Stimulated activated memory B cell treated with anti-CD40 and anti-IgM and Interleukin-4, amounts not matched to agents 10 μg/mL and 1 μg/mL and 100 μg/mL, for 72 hours (primary cell): Measurements from ENCODE around the gene SCNN1B.
"Not testable (repeated sequence)": the region's sequence is repeated elsewhere in the genome, so short reads cannot be mapped to it uniquely, and the experiment has no call there.

ENCODE experiments used
- ATAC-seq: fragments of 150-1000 bp; cut with Tn5 transposase; 2 replicates; pipeline ENCODE4 v1.10.0; 2021
- H3K27ac Mint-ChIP-seq: one replicate; pipeline ENCODE4 v1.8.0; 2022; ENCODE audit warnings: mild to moderate bottlenecking, mixed read lengths
- H3K27me3 Mint-ChIP-seq: one replicate; pipeline ENCODE4 v1.8.0; 2022; ENCODE audit warnings: mixed read lengths
- H3K36me3 Mint-ChIP-seq: one replicate; pipeline ENCODE4 v1.8.0; 2022; ENCODE audit warnings: mixed read lengths
- H3K4me1 Mint-ChIP-seq: one replicate; pipeline ENCODE4 v1.8.0; 2022; ENCODE audit warnings: mixed read lengths
- H3K4me3 Mint-ChIP-seq: one replicate; pipeline ENCODE4 v1.8.0; 2022; ENCODE audit warnings: mild to moderate bottlenecking, moderate library complexity, mixed read lengths
- H3K9me3 Mint-ChIP-seq: one replicate; pipeline ENCODE4 v1.8.0; 2022; ENCODE audit warnings: mixed read lengths

SCNN1B gene

GRCh38 chr16:23389201-23389600, 87.1 kb downstream of the SCNN1B start:
- H3K9me3 Mint-ChIP-seq = no peaks in the 10 kb centered on the region
- ATAC-seq = no peak
- peaks cover 44% of the 10 kb centered on the region for H3K36me3 Mint-ChIP-seq
- no peak overlapping the region for H3K4me3 Mint-ChIP-seq
- H3K27me3 Mint-ChIP-seq = no peaks in the 10 kb centered on the region
- no peaks in the 10 kb centered on the region for H3K4me1 Mint-ChIP-seq
- H3K27ac Mint-ChIP-seq = no peak overlapping the region

GRCh38 chr16:23389936-23390335, 87.8 kb downstream of the SCNN1B start:
- H3K27ac Mint-ChIP-seq, H3K4me1 Mint-ChIP-seq, H3K27me3 Mint-ChIP-seq, H3K4me3 Mint-ChIP-seq, H3K9me3 Mint-ChIP-seq, ATAC-seq: not testable (repeated sequence)
- H3K36me3 Mint-ChIP-seq = peaks cover 44% of the 10 kb centered on the region

- no peaks in the 10 kb centered on the region for H3K9me3 Mint-ChIP-seq
- H3K4me1 Mint-ChIP-seq = no peaks in the 10 kb centered on the region
- no peak overlapping the region for H3K4me3 Mint-ChIP-seq
- H3K27me3 Mint-ChIP-seq = no peaks in the 10 kb centered on the region
- H3K27ac Mint-ChIP-seq = no peak overlapping the region
- peaks cover 44% of the 10 kb centered on the region for H3K36me3 Mint-ChIP-seq
- ATAC-seq = no peak
Measured at GRCh38 chr16:23391381-23392222, 89.5 kb downstream of the SCNN1B start.

- H3K4me3 Mint-ChIP-seq = no peak overlapping the region
- H3K36me3 Mint-ChIP-seq = peaks cover 48% of the 10 kb centered on the region
- no peak overlapping the region for H3K27ac Mint-ChIP-seq
- no peak for ATAC-seq
- peaks cover 2% of the 10 kb centered on the region for H3K4me1 Mint-ChIP-seq
- H3K9me3 Mint-ChIP-seq = no peaks in the 10 kb centered on the region
- no peaks in the 10 kb centered on the region for H3K27me3 Mint-ChIP-seq
Measured at GRCh38 chr16:23392223-23392600, 90.1 kb downstream of the SCNN1B start.

GRCh38 chr16:23394141-23394831, 92.2 kb downstream of the SCNN1B start:
- Mint-ChIP-seq H3K9me3 (no peaks in the 10 kb centered on the region), H3K36me3 (peaks cover 55% of the 10 kb centered on the region), H3K27ac (no peak overlapping the region), H3K4me3 (no peak overlapping the region), H3K4me1 (peaks cover 8% of the 10 kb centered on the region), H3K27me3 (no peaks in the 10 kb centered on the region)
- no peak for ATAC-seq

- Mint-ChIP-seq H3K4me3 (no peak overlapping the region), H3K27me3 (no peaks in the 10 kb centered on the region), H3K9me3 (no peaks in the 10 kb centered on the region), H3K36me3 (peaks cover 60% of the 10 kb centered on the region), H3K4me1 (peaks cover 8% of the 10 kb centered on the region), H3K27ac (no peak overlapping the region)
- ATAC-seq = no peak
Measured at GRCh38 chr16:23395732-23396131, 93.6 kb downstream of the SCNN1B start.

GRCh38 chr16:23397464-23397863, 95.4 kb downstream of the SCNN1B start:
- Mint-ChIP-seq H3K36me3 (peaks cover 56% of the 10 kb centered on the region), H3K27ac (no peak overlapping the region), H3K9me3 (no peaks in the 10 kb centered on the region), H3K27me3 (no peaks in the 10 kb centered on the region), H3K4me3 (no peak overlapping the region), H3K4me1 (peaks cover 8% of the 10 kb centered on the region)
- no peak for ATAC-seq

- Mint-ChIP-seq H3K9me3 (no peaks in the 10 kb centered on the region), H3K27ac (no peak overlapping the region), H3K4me3 (no peak overlapping the region), H3K4me1 (peaks cover 8% of the 10 kb centered on the region), H3K36me3 (peaks cover 68% of the 10 kb centered on the region), H3K27me3 (no peaks in the 10 kb centered on the region)
- ATAC-seq = no peak
Measured at GRCh38 chr16:23398987-23399805, 97.1 kb downstream of the SCNN1B start.

GRCh38 chr16:23400447-23400846, 98.3 kb downstream of the SCNN1B start:
- ATAC-seq, H3K9me3 Mint-ChIP-seq, H3K27ac Mint-ChIP-seq, H3K4me1 Mint-ChIP-seq, H3K4me3 Mint-ChIP-seq, H3K27me3 Mint-ChIP-seq: not testable (repeated sequence)
- peaks cover 77% of the 10 kb centered on the region for H3K36me3 Mint-ChIP-seq

GRCh38 chr16:23401139-23401538, 99.0 kb downstream of the SCNN1B start:
- H3K36me3 Mint-ChIP-seq = peaks cover 84% of the 10 kb centered on the region
- no peak for ATAC-seq
- no peak overlapping the region for H3K4me3 Mint-ChIP-seq
- no peaks in the 10 kb centered on the region for H3K27me3 Mint-ChIP-seq
- H3K27ac Mint-ChIP-seq = no peak overlapping the region
- H3K4me1 Mint-ChIP-seq = peaks cover 8% of the 10 kb centered on the region
- H3K9me3 Mint-ChIP-seq = no peaks in the 10 kb centered on the region

GRCh38 chr16:23402100-23402499, 100.0 kb downstream of the SCNN1B start:
- Mint-ChIP-seq H3K27me3 (no peaks in the 10 kb centered on the region), H3K36me3 (peaks cover 91% of the 10 kb centered on the region), H3K9me3 (no peaks in the 10 kb centered on the region), H3K27ac (no peak overlapping the region), H3K4me3 (no peak overlapping the region), H3K4me1 (peaks cover 7% of the 10 kb centered on the region)
- ATAC-seq = no peak

GRCh38 chr16:23403547-23403946, 101.4 kb downstream of the SCNN1B start:
- no peaks in the 10 kb centered on the region for H3K9me3 Mint-ChIP-seq
- H3K36me3 Mint-ChIP-seq = peaks cover 91% of the 10 kb centered on the region
- H3K27me3 Mint-ChIP-seq = no peaks in the 10 kb centered on the region
- no peak for ATAC-seq
- no peak overlapping the region for H3K27ac Mint-ChIP-seq
- H3K4me1 Mint-ChIP-seq = no peaks in the 10 kb centered on the region
- no peak overlapping the region for H3K4me3 Mint-ChIP-seq

GRCh38 chr16:23406024-23406423, 103.9 kb downstream of the SCNN1B start:
- peaks cover 78% of the 10 kb centered on the region for H3K36me3 Mint-ChIP-seq
- H3K4me1 Mint-ChIP-seq = no peaks in the 10 kb centered on the region
- H3K9me3 Mint-ChIP-seq = no peaks in the 10 kb centered on the region
- H3K27ac Mint-ChIP-seq = no peak overlapping the region
- no peak overlapping the region for H3K4me3 Mint-ChIP-seq
- no peaks in the 10 kb centered on the region for H3K27me3 Mint-ChIP-seq
- ATAC-seq = no peak

- H3K9me3 Mint-ChIP-seq = no peaks in the 10 kb centered on the region
- H3K27ac Mint-ChIP-seq = no peak overlapping the region
- no peaks in the 10 kb centered on the region for H3K27me3 Mint-ChIP-seq
- ATAC-seq = no peak
- H3K36me3 Mint-ChIP-seq = peaks cover 71% of the 10 kb centered on the region
- H3K4me1 Mint-ChIP-seq = no peaks in the 10 kb centered on the region
- no peak overlapping the region for H3K4me3 Mint-ChIP-seq
Measured at GRCh38 chr16:23406546-23407240, 104.6 kb downstream of the SCNN1B start.
